SU-DHL-6 (cell line): ENCODE results near the gene DDX41.

Experiments used
- H2AFZ ChIP-seq: fragments of 200-600 bp; sonication (generic); 2 replicates; pipeline ENCODE4 v1.6.1; 2014; ENCODE audit warnings: low read depth, mild to moderate bottlenecking, moderate library complexity, mixed read lengths, antibody characterized with exemption, low read length; ENCODE audit not compliant: severe bottlenecking
- H3F3A ChIP-seq: fragments of 200-600 bp; shearing (Covaris generic); 2 replicates; pipeline ENCODE4 v1.6.0; 2016; ENCODE audit warnings: antibody characterized with exemption, mild to moderate bottlenecking; ENCODE audit not compliant: insufficient read depth
- H3K27ac ChIP-seq: fragments of 200-600 bp; sonication (generic); 2 replicates; pipeline ENCODE4 v1.5.1; 2016; ENCODE audit warnings: low read depth, mild to moderate bottlenecking, low read length, moderate library complexity, mixed read lengths
- H3K27me3 ChIP-seq: fragments of 200-600 bp; sonication (generic), shearing (Covaris generic); 2 replicates; pipeline ENCODE4 v1.6.0; 2014; ENCODE audit warnings: mild to moderate bottlenecking, low read length
- H3K36me3 ChIP-seq: fragments of 200-600 bp; sonication (generic); 2 replicates; pipeline ENCODE4 v1.6.1; 2014; ENCODE audit warnings: mild to moderate bottlenecking, low read length, mixed read lengths
- H3K4me2 ChIP-seq: fragments of 300-600, 200-600 bp; shearing (Covaris generic), sonication (generic); 2 replicates; pipeline ENCODE4 v1.6.0; 2014; ENCODE audit warnings: low read length, low read depth, mild to moderate bottlenecking; ENCODE audit not compliant: poor library complexity, severe bottlenecking
- H3K4me3 ChIP-seq: fragments of 200-600 bp; sonication (generic); 2 replicates; pipeline ENCODE4 v1.5.1; 2014; ENCODE audit warnings: antibody characterized with exemption, low read length, mild to moderate bottlenecking, mixed read lengths; ENCODE audit not compliant: insufficient read depth, poor library complexity, severe bottlenecking
- H3K79me2 ChIP-seq: fragments of 200-600 bp; sonication (generic); 2 replicates; pipeline ENCODE4 v1.6.1; 2014; ENCODE audit warnings: mild to moderate bottlenecking, low read length, moderate library complexity; ENCODE audit not compliant: insufficient read depth
- H3K9ac ChIP-seq: fragments of 200-600 bp; sonication (generic); 2 replicates; pipeline ENCODE4 v1.7.0; 2014; ENCODE audit warnings: mild to moderate bottlenecking, low read length
- H3K9me2 ChIP-seq: fragments of 200-600 bp; sonication (generic); replicated peaks from 2 replicates; pipeline ENCODE4 v1.6.1; 2014; ENCODE audit warnings: low read length; ENCODE audit not compliant: insufficient read depth
- H3K9me3 ChIP-seq: fragments of 200-600 bp; sonication (generic); 2 replicates; pipeline ENCODE4 v1.6.1; 2014; ENCODE audit warnings: low read length, mixed read lengths; ENCODE audit not compliant: insufficient read depth
- H4K20me1 ChIP-seq: fragments of 200-600 bp; sonication (generic); 2 replicates; pipeline ENCODE4 v1.6.1; 2014; ENCODE audit warnings: low read depth, mild to moderate bottlenecking, antibody characterized with exemption, low read length, moderate library complexity, mixed read lengths
- CTCF ChIP-seq: fragments of 200-600 bp; sonication (generic); IDR thresholded peaks from one replicate; pipeline ENCODE4 v1.5.1; 2017; ENCODE audit warnings: antibody characterized with exemption, mild to moderate bottlenecking, low read length, moderate library complexity; ENCODE audit not compliant: insufficient read depth, poor library complexity, severe bottlenecking
- EZH2phosphoT487 ChIP-seq: fragments of 200-600 bp; sonication (generic), shearing (Covaris generic); conservative IDR thresholded peaks from 2 replicates; pipeline ENCODE4 v1.6.1; 2018; ENCODE audit warnings: mild to moderate bottlenecking, antibody characterized with exemption, low read length, moderate library complexity, mixed read lengths

Gene DDX41

GRCh38 chr5:177523711-177524538 lies 7.2 kb upstream of the DDX41 start:
- no peaks in the 10 kb centered on the region for H3K9me2 ChIP-seq
- no peaks in the 10 kb centered on the region for H3K36me3 ChIP-seq
- H3K4me3 ChIP-seq: no peak overlapping the region
- H3K9me3 ChIP-seq: no peaks in the 10 kb centered on the region
- H3K4me2 ChIP-seq: no peak overlapping the region
- H3F3A ChIP-seq: no peaks in the 10 kb centered on the region
- no peak overlapping the region for H3K9ac ChIP-seq
- no peak overlapping the region for H2AFZ ChIP-seq
- no peaks in the 10 kb centered on the region for H3K27me3 ChIP-seq
- no peaks in the 10 kb centered on the region; the same call in 1 of the 2 replicates for H3K79me2 ChIP-seq
- TF ChIP-seq EZH2phosphoT487 (no peak), CTCF (no peak)
- H3K27ac ChIP-seq: no peak overlapping the region
- no peaks in the 10 kb centered on the region for H4K20me1 ChIP-seq

- Histone ChIP-seq H2AFZ (no peak overlapping the region), H3K79me2 (peaks cover 7% of the 10 kb centered on the region), H3K9ac (no peak overlapping the region), H3K27me3 (no peaks in the 10 kb centered on the region), H3K4me3 (no peak overlapping the region), H4K20me1 (no peaks in the 10 kb centered on the region), H3K4me2 (no peak overlapping the region), H3K27ac (no peak overlapping the region), H3F3A (no peaks in the 10 kb centered on the region), H3K36me3 (no peaks in the 10 kb centered on the region), H3K9me3 (no peaks in the 10 kb centered on the region), H3K9me2 (no peaks in the 10 kb centered on the region)
- TF ChIP-seq CTCF: no peak
- TF ChIP-seq EZH2phosphoT487: no peak
These were observed 4.3 kb upstream of the DDX41 start for GRCh38 chr5:177520916-177521513.

GRCh38 chr5:177520271-177520670 lies 3.5 kb upstream of the DDX41 start:
- Histone ChIP-seq H3F3A (no peaks in the 10 kb centered on the region), H3K9ac (no peak overlapping the region), H2AFZ (no peak overlapping the region), H3K27ac (no peak overlapping the region), H3K9me3 (no peaks in the 10 kb centered on the region), H3K4me3 (no peak overlapping the region), H3K79me2 (peaks cover 15% of the 10 kb centered on the region), H3K36me3 (0 out of 2 replicates have a peak, but pooled peaks cover 4% of the 10 kb centered on the region), H3K9me2 (no peaks in the 10 kb centered on the region), H3K27me3 (no peaks in the 10 kb centered on the region), H3K4me2 (no peak overlapping the region), H4K20me1 (no peaks in the 10 kb centered on the region)
- TF ChIP-seq CTCF: no peak
- TF ChIP-seq EZH2phosphoT487: no peak
